Right lobe of liver (tissue), 6 donors: Measurements from ENCODE around the gene ATP10A. TPM values are rescaled to one million over a fixed set of nuclear protein-coding genes. Genes with fewer than 3 reads are reported as not detected.
"Not testable (repeated sequence)": the region's sequence is repeated elsewhere in the genome, so short reads cannot be mapped to it uniquely, and the experiment has no call there.

Source experiments
- ATAC-seq, 4 donors: fragments of 200-7000 bp; cut with Tn5 transposase; one replicate each; pipeline ENCODE4 v1.9.1; 2020; ENCODE audit warnings: mild to moderate bottlenecking in 4 of 4, moderate library complexity in 4 of 4
- DNase-seq, 3 donors: peaks; one replicate each; pipeline ENCODE4 v3.0.0-alpha.2; 2020
- H3K27ac ChIP-seq, 3 donors: fragments of 200-600 bp; one replicate each; pipeline ENCODE4 v1.8.0; 2022
- H3K27me3 ChIP-seq, 2 donors: fragments of 200-600 bp; one replicate each; pipeline ENCODE4 v1.8.0; 2022
- H3K36me3 ChIP-seq, 4 donors: fragments of 200-600 bp; sonication (generic) in 1 of 4; one replicate each; pipeline versions ENCODE4 v1.5.1 to v1.8.0; 2017 to 2022; ENCODE audit warnings: control low read depth in 1 of 4
- H3K4me1 ChIP-seq, 4 donors: fragments of 200-600 bp; sonication (generic) in 1 of 4; one replicate each; pipeline versions ENCODE4 v1.5.1 to v1.8.0; 2017 to 2022; ENCODE audit warnings: control low read depth in 1 of 4
- H3K4me3 ChIP-seq, 3 donors: fragments of 200-600 bp; one replicate each; pipeline ENCODE4 v1.8.0; 2022
- H3K9me3 ChIP-seq, 4 donors: fragments of 200-600 bp; sonication (generic) in 1 of 4; one replicate each; pipeline versions ENCODE4 v1.5.1 to v1.8.0; 2017 to 2022; ENCODE audit warnings: control low read depth in 1 of 4
- POLR2A ChIP-seq: fragments of 450-650 bp; IDR thresholded peaks from one replicate; pipeline ENCODE4 v1.6.1; 2017; ENCODE audit warnings: antibody characterized with exemption, mild to moderate bottlenecking
- WGBS: methylation state at CpG from one replicate; pipeline ENCODE4 v1.1.6; 2018; ENCODE audit warnings: low coverage, low lambda C conversion rate; ENCODE audit not compliant: insufficient coverage; ENCODE audit errors: missing lambda C conversion rate; 5-methylcytosine and 5-hydroxymethylcytosine counted together
- intact Hi-C, 2 donors: fragments of 100-400 bp; cut with DNase I; formaldehyde crosslinking; loops; one replicate each; pipeline versions ENCODE4 v1.11.2 to v1.14.1; 2022
- total RNA-seq, 6 experiments: library from RNA; depleted of rRNA in 2 of 6; stranded (reverse); fragments of >200 nt in 2 of 6; fragmentation: NEBNext Ultra II Directional in 3 of 6; extraction: Animal tissue kit (Norgen Biotek cat#: 25700) in 3 of 6; gene quantifications; one replicate each; pipeline versions ENCODE4 v1.1.0 to v1.2.4, GENCODE V29; 2016 to 2023
- TF ChIP-seq, protein P1 (sequence below), 4 donors: fragments of 200-600 bp in 3 of 4; fragments of 450-650 bp in 1 of 4; IDR thresholded peaks; one replicate each; pipeline versions ENCODE4 v1.5.1 to v1.8.0; 2016 to 2022; ENCODE audit warnings: antibody characterized with exemption in 4 of 4, mild to moderate bottlenecking in 2 of 4
- donor health status: DM: no; HTN: yes; CAD: no.
- donor health status: DM: no; HTN: no; CAD: no.
- donor health status: DM: no; HTN: no; CAD: no.
- donor health status: DM: no; HTN: yes; CAD: no.
- donor health status: DM: no; HTN: yes; CAD: no.

ATP10A gene
- total RNA-seq, 6 experiments from 2014 or later, result 0.15 to 1.00 (median 0.34) TPM

DNA sequence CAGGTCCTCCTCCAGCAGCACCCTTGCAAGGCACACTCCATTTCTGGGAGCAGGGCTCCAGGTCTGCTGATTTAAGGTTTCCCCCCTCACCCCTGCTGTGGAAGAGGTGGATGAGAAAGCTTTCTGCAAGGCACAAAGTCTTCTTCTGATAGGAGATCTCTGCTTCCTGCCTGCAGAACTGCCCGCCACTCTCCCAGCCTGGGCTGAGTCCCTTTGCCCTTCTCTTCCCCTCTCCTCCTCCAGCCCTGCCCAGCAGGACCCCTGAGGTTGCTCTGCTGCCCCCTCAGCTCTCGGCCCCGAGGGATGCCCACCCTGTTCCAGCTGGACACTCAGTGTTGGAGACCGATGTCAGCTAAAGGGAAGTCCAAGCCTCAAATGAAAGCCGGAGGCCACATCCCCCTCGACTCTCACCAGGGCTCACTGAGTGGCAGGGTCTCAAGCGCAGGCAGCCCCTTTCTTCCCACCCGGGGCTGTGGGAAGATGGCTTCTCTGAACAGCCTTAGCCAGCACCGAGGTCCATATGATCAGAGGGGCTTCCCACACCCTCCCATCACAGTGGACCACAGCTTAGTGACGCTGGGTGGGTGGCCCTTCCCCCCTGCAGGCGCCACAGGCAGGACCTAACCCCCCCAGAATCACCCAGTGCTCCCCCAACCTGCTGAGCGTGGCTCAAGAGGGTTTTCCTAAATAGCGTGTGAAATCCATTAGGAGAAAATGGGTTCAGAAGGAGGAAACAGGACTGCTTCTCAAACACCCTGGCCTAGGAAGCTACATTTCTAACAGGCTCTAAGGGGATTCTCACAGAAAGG is 4.0 kb downstream of the ATP10A start:
- DNase-seq (no peak), ATAC-seq (no peak)
- Histone ChIP-seq H3K27me3 (no peaks in the 10 kb centered on the region), H3K27ac (no peak overlapping the region), H3K4me3 (no peak overlapping the region), H3K36me3 (no peaks in the 10 kb centered on the region), H3K9me3 (no peaks in the 10 kb centered on the region), H3K4me1 (peaks cover 0 to 4% (median 0%) of the 10 kb centered on the region in 4 donors)
- intact Hi-C loops, result no loop called here
- WGBS, result 31% methylated on average over 5 of the region's 13 CpGs
- TF ChIP-seq, protein P1, sequence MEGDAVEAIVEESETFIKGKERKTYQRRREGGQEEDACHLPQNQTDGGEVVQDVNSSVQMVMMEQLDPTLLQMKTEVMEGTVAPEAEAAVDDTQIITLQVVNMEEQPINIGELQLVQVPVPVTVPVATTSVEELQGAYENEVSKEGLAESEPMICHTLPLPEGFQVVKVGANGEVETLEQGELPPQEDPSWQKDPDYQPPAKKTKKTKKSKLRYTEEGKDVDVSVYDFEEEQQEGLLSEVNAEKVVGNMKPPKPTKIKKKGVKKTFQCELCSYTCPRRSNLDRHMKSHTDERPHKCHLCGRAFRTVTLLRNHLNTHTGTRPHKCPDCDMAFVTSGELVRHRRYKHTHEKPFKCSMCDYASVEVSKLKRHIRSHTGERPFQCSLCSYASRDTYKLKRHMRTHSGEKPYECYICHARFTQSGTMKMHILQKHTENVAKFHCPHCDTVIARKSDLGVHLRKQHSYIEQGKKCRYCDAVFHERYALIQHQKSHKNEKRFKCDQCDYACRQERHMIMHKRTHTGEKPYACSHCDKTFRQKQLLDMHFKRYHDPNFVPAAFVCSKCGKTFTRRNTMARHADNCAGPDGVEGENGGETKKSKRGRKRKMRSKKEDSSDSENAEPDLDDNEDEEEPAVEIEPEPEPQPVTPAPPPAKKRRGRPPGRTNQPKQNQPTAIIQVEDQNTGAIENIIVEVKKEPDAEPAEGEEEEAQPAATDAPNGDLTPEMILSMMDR (IDR thresholded peaks at IDR 0.05), result no peak
- TF ChIP-seq POLR2A, result no peak

DNA sequence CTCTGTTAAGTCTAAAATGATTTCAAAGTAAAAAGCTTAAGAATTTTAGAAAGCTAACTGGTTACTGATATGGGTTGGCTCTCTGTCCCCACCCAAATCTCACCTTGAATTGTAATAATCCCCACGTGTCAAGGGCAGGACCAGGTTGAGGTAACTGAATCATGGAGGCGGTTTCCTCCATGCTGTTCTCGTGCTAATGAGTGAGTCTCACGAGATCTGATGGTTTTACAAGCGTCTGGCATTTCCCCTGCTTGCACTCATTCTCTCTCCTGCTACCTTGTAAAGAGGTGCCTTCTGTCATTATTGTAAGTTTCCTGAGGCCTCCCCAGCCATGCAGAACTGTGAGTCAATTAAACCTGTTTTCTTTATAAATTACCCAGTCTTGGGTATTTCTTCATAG is 7.1 kb downstream of the ATP10A start:
- H3K27ac ChIP-seq, intact Hi-C loops, H3K27me3 ChIP-seq, H3K36me3 ChIP-seq, H3K4me3 ChIP-seq, H3K9me3 ChIP-seq, H3K4me1 ChIP-seq, ATAC-seq: not testable (repeated sequence)
- 45% methylated on average over 3 of the region's 5 CpGs for WGBS
- DNase-seq, result peak in 1 of 3 donors; percentile 0

DNA sequence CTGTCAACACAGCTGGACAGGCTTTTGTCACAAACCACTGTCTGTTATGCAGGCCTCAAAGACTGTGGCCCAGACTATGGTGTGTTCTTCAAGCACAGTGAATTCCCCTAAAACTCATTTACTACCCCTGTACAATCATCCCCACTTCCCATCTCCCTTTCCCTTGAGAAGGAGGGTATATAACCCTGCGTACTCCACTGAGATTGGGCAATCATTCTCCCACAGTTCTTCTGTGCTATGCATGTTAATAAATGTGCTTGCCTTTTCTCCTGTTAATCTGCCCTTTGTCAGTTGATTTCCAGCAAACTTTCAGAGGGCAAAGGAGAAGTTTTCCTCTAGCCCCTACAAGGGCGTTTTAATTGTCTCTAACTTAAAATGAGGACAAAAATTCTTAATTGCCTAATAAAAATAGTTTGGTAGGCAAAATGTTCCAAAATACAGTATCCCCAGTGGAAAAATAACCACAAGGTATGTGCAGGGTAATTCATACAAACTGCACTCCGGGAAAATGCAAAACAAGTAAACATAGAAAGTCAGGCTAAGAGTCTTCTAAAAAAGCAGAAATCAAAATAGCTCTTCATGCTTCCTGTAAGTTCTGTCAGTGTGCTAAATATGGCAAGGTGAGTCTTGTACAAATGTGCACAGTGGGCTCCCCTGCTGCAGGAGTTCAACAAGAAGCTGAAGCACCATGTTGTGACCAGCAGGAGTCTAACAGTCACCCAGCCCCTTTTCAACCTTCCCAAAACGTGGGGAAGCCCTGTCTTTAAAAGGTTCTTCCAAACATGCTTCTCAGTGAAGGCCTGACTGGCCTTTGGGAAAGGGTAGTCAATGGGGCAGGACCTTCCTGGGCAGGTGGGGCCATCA is 10.2 kb downstream of the ATP10A start:
- intact Hi-C loops, result no loop called here
- no peaks in the 10 kb centered on the region for H3K4me1 ChIP-seq
- TF ChIP-seq, protein P1 (IDR thresholded peaks at IDR 0.05), result no peak
- no peak for TF ChIP-seq POLR2A
- 30% methylated on average over 4 of the region's 4 CpGs for WGBS
- H3K4me3 ChIP-seq, result no peak overlapping the region
- H3K36me3 ChIP-seq, result no peaks in the 10 kb centered on the region
- ATAC-seq (no peak), DNase-seq (no peak)
- H3K27me3 ChIP-seq, result no peaks in the 10 kb centered on the region
- no peak overlapping the region for H3K27ac ChIP-seq
- no peaks in the 10 kb centered on the region for H3K9me3 ChIP-seq

DNA sequence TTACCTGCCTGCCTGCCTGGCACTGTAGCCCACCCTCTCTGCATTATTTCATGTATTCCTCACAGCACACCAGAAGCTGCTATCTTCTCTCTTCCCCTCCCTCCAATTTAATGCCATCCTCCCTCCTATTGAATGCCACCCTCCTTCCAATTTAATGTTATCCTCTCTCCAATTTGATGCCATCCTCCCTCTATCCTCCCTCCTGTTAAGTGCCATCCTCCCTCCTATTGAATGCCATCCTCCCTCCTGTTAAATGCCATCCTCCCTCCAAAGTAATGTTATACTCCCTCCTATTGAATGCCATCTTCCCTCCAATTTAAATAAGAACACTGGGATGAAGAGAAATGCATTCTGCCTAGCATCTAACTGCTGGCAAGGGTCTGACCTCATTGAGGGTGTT is 11.1 kb downstream of the ATP10A start:
- H3K9me3 ChIP-seq, result no peaks in the 10 kb centered on the region
- no peaks in the 10 kb centered on the region for H3K27me3 ChIP-seq
- DNase-seq, result no peak
- ATAC-seq, result no peak
- intact Hi-C loops, result no loop called here
- no peaks in the 10 kb centered on the region for H3K36me3 ChIP-seq
- no peak overlapping the region for H3K4me3 ChIP-seq
- no peaks in the 10 kb centered on the region for H3K4me1 ChIP-seq
- no peak for TF ChIP-seq POLR2A
- TF ChIP-seq, protein P1 (IDR thresholded peaks at IDR 0.05), result no peak
- H3K27ac ChIP-seq, result no peak overlapping the region
